NOMO-1 treated with dmso at 0.1 percent for 144 hours (cell line): Measurements from ENCODE around the gene ACYP2.

ENCODE experiments used
- DNase-seq: peaks from one replicate; lab custom pipeline; 2025; ENCODE audit not compliant: unreplicated experiment; lab: John Stamatoyannopoulos, UW

The ACYP2 gene

DNA sequence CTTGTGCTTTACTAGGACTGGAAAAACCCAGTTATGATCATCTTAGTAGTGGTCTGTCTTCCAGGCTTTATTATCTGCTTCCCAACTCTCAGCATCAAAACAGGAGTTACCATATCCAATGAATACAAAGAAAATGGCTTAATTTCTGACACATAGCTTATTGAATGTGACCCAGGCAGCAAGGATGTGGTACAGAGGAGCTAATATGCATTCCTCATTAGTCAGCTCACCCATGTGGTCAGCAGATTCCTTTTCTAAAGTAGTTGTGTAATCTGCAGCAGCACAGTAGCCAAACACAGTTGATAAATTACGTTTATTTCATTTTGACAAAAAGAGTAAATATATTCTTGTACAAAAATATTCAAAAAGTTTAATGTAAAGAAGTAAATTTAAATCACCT lies 97.0 kb downstream of the ACYP2 start:
- DNase-seq = no peak

DNA sequence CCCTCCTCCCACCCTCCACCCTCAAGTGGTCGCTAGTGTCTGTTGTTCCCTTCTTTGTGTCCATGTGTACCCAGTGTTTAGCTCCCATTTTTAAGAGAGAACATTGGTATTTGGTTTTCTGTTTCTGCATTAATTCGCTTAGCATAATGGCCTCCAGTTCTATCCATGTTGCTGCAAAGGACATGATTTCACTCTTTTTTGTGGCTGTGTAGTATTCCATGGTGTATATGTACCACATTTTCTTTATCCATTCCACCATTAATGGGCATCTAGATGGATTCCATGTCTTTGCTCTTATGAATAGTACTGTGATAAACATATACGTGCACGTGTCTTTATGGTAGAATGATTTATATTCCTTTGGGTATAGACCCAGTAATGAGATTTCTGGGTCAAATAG lies 97.7 kb downstream of the ACYP2 start:
- DNase-seq = no peak

DNA sequence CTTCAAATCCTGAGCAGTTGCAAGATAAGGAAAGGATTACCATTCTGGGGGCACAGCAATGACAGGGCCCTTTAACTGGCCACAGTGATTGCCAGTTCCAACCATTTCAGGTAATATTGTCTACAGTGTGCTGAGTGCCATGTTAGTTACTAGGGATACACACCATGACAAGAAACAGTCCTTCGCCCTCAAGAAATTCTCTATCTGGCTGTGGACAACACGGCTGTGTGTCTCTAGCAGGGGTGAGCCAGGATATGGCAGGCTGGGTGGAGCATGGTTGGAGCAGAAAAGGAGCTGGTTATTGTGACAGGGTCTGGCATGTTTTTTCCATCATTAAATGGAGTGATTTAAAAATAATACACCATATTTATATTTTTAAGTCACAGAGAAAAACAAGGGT lies 109.6 kb downstream of the ACYP2 start:
- DNase-seq = no peak

DNA sequence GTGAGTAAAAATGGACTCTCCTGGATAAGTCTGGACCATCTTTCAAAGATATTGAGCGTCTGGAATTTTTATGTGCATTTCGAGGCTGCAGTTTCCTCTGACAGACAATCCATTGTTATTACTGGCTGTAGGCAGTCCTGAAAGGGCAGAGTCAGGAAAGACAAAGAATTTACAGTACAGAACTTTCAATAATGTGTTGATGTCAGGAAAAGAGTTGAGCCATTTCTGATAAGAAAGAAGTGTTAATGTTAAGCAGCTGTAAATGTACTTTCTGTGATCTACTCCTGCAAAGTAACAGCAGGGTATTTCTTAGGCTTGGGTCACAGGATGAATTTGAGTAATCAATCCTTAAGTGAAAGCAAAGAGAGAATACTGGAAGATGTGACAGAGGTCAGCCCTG lies 110.8 kb downstream of the ACYP2 start:
- no peak for DNase-seq

DNA sequence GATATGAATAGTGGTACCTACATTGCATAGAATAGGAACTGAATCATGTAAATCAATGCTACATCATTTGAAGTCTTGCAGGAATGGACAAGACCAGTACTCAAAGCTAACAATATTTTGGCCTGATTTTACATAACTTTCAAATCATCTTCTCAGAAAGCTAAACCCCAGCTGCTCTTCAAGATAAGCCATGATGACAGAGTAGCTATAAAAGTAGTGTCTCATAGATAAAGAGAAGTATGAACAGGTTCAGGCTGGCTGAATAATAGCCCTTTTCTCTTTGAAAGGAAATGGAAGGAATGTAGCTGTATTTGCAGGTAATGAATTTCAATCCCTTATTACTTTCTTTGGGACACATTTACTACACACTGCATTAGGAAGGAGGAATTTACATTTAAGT lies 112.4 kb downstream of the ACYP2 start:
- DNase-seq = no peak

DNA sequence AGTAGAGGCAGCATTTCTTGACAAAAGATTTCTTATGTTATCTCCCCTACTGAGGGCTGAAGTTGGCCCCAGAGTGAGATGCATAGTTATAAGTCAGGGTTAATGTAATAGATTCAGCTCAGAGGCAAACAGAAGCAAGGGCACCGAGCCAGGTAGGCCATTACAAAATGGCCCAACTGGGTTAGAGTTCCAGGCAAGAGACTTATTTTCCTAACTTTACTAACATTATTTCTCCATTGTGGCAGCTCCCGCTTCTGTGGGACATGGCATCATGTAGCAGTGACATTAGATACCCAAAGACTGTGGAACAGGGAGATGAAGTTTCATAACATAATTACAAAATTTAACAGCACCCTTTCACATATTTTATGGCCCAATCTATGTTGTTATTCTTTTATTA lies 113.5 kb downstream of the ACYP2 start:
- no peak for DNase-seq

DNA sequence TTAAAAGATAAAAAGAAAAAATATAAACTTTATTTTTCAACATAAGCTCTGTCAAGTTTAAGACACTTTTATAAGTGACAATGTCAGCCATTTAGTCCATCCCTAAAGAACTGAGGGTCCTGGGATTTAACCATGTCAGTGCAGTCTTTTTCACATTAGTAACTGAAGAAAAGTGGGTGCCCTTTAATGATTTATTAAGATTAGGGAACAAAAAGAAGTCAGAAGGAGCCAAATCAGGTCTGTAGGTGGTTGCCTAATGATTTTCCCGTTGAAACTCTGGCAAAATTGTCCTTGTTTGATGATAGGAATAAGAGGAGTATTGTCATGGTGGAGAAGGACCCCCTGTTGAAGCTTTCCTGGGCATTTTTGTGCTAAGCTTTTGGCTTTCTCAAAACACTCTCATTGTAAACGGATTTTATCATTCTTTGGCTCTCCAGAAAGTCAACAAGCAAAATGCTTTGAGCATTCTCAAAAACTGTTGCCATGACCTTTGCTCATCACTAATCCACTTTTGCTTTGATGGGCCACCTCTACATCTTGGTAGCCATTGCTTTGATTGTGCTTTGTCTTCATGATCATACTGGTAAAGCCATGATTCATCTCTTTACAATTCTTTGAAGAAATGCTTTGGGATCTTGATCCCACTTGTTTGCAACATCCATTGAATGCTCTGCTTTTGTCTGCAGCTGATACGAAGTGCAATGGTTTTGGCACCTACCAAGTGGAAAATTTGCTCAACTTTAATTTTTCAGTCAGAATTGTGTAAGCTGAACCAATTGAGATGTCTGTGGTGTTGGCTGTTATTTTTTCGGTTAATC lies 118.6 kb downstream of the ACYP2 start:
- DNase-seq = no peak

DNA sequence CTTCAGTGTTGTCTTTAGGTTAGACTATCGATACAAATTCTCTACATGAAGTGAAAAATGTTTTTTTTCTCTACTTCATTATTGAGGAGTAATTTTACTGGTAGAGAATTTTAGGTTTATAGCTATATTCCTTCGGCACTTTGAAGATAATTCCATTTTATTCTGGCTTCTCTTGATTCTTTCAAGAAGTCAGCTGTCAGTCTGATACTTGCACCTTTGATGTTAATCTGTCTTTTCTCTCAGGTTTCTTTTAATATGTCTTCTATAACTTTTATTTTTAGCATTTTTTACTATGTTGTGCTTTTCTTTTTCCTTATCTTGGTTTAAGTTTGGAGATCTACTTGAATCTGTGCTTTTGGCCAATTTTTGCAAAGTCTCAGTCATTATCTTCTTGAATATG lies 122.0 kb downstream of the ACYP2 start:
- DNase-seq = no peak

DNA sequence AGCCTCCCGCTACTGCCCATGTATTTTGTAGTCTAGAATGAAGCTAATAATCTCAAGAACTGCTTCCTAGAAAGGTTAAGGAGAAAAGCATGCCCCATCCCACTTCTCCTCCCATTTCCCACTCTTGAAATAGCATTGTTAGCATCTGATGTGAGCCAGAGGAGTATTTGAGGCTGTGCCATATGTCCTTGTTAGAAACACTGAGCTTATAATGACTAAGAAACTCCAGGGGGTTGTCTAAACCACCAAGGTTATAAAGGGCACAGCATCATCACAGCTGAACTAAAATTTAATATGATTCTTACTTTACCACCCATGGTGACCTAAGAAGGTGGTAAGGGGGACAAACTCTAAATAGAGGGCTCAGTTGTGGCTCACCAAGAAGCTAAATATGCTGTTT lies 124.0 kb downstream of the ACYP2 start:
- no peak for DNase-seq

DNA sequence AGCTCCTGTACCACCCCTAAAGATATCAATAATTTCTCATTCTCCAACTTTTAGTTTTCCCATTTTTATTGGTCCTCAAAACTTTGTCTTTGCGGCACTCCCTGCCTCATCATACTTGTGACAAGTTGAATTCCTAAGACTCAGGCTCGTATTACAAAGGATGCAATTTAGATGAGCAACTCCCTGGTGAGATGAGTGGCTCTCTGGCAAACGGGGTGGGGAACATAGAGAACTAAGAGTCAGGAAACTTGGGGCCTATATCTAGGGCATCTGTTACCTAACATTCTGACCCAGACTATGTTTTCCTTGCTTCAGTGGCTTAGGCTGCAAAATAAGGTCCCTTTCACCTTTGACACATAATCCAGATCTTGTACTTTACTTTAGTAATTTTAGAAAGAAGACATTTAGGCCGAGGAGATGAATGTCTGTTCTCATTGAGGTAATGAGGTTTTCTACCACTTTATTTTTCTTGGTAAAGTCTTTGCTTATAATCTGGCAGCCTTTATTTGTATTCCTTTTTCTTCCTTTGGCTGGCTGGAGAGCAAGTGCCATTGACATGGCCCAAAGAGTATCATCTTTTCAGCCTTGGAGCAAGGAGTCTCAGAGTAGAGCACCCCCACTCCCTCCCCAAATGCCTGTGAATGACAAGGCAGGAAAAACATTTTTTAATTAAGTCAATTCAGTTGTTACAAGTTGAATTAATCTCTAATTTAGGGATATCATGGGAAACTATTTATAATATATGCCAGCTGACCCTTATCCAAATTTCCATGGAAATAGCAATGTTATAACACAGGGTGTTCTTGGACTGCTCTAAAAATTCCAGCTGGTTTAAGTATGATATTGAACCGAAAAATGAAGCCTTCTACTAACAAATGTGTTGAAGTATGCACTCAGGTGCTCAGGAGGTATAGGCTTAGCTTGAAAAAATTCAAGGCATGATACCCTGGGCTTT lies 125.4 kb downstream of the ACYP2 start:
- DNase-seq = no peak

DNA sequence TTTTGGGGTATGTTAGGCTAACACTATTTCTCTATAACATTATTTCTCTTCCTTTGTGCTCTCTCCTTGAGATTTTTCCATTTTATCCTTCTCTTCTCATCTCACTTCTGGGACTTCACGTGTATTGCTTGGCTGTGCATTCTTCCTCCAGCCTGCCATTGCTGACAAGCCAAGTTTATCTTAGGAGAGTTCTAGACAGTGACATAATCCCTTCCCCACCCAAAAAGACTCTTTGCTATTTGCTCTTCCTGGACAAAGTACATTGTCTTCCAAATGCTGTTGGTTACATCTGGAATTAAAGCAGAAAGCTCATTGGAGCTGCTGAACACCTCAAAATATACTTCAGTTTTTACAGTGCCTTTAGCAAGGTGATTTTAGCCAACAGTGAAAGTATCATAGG lies 131.7 kb downstream of the ACYP2 start:
- no peak for DNase-seq

DNA sequence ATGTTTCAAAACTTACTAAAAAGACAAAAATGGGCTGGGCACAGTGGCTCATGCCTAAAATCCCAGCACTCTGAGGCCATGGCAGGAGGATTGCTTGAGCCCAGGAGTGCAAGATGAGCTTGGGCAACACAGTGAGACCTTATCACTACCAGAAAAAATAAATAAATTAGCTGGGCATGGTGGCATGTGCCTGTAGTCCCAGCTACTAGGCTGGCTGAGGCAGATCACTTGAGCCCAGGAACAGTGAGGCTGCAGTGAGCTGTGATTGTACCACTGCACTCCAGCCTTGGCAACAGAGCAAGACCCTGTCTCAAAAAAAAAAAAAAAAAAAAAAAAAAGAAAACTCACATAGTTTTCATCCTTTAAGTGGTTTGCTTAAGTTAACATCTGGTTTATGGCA lies 134.2 kb downstream of the ACYP2 start:
- no peak for DNase-seq

DNA sequence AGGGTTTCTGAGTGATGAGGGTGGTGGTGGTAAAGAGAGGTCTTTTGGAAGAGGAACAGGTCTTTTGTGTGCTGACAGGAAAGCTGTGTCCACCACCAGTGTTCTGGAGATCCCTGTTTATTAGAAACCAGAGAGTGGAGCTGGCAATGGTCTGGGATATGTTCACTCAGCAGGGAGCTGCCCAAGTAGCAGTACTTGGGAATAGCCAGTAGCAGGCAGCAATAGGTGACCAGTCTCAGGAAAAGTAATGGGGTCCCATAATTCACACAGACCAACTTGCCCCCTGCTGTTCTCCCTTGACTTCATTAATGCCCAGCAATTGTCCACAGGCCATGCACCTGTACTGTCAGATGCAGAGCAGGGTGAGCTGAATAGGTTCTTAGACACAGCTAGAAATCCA lies 138.8 kb downstream of the ACYP2 start:
- no peak for DNase-seq

DNA sequence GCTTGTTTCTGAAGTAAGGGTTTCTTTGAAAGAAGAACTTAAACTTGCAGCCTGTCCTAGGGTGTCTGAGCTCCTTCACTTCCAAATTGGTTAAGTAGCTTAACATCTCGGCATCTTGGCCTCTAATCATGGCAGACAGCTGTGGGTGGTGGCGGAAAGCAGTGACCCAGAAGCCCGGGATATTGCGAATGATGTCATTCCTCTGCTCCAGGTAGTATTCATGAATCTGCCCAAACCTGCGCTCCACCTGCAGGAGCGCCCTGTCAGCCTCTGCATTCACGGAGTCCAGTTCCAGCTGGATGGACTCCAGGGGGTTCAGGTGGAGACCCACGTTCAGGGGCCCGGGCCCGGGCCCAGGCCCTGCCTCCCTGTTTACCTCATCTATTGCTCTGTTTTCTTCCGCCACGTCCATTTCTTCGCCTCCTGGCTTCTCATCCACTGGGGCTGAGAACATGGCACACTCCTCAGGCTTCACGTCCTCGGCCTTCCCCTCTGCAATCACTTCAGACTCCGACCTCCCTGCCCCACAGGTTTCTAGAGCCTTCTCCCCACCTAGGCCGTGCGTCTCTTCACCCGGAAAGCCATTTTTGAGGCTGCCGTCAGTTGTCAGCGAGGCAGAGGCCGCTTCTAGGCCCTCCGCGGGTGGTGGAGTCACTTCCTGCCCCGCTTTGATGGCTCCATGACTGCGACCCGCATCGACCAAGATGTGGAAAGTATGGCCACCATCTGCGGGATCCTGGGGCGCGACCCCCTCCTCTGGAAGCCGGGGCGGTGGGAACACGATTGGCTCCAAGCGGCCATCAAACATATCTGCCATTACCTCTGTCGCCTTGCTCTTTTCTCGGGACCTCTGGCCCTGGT lies 140.0 kb downstream of the ACYP2 start:
- DNase-seq = no peak

DNA sequence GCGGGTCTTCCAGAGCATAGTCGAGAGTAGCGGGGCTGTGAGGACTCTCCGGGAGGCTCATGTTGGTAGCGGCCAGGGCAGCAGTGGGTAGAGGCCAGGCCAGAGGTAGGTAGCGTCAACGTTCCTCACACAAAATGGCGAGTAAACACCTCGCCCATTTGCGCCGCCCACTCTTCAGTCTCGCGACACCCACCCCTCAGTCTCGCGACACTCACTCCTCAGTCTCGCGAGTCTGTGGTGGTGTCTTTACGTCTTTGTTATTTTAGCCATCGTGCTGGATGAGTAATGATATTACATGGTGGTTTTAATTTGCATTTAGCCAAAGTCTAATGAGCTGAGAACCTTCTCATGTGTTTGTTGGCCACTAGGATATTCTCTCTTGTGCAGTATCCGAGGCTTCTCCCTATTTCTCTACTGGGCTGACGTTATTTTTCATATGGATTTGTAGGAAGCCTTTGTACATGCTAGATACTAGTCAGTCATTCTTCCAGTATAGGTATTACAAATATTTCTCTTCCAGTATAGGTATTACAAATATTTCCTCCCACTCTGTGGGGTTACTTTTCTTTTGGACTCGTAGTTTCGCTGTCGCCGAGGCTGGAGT lies 140.8 kb downstream of the ACYP2 start, which contains the start of gene TSPYL6:
TSS of gene TSPYL6 (minus strand) at position 139 of the 604 bp plus-strand sequence. CDS start at position 61, 78 bp downstream.
- DNase-seq = no peak

DNA sequence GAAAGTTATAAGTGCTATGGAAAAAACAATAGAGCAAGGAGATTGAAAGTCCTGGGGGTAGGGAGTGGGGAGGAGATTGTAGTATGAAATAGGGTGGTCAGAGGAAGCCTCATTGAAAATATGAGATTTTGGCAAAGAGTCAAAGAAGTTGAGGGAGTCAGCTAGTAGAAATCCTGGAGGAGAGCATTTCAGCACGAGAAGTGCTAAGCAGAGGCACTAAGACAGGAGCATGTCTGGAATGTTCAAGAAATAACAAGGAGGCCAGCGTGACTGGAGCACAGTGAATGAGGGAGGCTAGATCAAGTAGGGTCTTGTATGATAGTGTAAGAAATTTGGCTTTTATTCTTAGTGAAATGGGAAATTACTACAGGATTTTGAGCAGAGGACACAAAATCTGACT lies 142.8 kb downstream of the ACYP2 start:
- DNase-seq = no peak

DNA sequence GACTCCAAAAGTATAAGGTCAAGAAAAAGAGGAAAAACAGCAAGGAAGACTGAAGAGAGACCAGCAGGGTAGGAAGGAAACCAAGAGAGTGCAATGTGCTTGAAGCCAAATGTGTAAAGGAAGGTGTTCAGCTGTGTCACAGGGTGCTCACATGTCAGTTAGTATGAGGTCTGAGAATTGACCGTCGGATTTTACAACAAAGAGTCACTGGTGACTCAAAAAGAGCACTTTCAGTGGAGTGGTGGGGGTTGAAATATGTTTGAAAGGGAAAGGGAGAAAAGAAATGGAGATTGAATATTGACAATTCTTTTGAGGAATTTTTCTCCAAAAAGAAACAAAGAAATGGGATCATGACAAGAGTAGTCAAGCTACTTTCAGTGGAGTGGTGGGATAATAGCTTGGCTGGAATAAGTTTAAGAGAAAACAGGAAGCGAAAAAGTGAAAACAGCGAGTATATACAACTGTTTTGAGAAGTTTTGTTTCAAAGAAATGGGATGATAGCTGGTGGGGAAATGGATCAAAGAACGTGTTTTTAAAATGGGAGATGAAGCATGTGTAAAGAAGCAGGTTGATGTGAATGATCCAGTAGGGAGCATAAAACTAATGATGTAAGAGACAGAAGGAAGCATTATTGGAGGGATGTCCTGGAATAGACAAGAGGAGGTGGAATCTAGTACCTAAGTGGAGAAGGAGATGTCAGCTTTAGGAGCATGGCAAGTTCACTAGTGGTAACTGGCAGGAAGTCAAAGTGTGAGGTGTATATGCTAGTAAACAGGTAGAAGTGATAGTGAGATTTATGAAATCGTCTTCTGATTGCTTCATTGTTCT lies 144.2 kb downstream of the ACYP2 start:
- no peak for DNase-seq

DNA sequence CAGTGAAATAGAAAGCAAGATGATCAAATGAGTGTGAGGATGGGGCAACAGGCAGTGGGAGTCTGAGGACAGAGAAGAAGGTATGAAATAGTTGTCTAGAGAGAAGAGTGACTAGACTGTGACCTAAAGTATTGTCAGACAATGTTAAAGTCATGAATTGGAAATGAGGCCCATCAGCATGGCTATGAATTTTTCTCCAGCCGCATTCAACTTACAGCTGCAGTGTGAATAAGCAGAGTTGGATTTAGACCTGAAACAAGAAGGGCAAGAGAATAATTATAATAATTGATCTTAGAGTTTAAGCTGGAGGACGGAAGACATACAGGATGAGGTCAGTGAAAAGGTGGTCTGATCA lies 144.8 kb downstream of the ACYP2 start:
- no peak for DNase-seq

DNA sequence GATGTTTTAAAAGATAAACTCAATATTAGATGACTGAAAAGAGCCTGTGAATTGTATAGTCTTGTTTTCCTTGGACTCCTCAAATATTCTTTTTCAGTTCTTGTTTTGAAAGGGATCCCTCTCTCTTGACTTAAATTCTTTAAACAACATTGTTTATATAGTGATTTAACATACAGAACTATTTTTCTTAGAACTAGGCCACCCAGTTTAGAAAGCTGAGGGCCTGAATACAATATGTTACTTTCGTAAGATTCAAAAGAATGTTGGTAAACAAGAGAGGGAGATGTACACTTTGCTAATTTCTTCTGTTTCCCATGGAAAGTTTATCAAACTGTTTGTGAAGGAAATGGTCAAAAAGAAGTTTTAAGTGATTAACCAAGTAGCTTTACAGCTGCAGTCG lies 146.1 kb downstream of the ACYP2 start:
- no peak for DNase-seq
